ENCODE data around the gene HOXC4. TPM values are rescaled to one million over a fixed set of nuclear protein-coding genes. Genes with fewer than 3 reads are reported as not detected.

Gene HOXC4
- total RNA-seq, 1 experiment from 2014 or later: 9.6 TPM

DNA sequence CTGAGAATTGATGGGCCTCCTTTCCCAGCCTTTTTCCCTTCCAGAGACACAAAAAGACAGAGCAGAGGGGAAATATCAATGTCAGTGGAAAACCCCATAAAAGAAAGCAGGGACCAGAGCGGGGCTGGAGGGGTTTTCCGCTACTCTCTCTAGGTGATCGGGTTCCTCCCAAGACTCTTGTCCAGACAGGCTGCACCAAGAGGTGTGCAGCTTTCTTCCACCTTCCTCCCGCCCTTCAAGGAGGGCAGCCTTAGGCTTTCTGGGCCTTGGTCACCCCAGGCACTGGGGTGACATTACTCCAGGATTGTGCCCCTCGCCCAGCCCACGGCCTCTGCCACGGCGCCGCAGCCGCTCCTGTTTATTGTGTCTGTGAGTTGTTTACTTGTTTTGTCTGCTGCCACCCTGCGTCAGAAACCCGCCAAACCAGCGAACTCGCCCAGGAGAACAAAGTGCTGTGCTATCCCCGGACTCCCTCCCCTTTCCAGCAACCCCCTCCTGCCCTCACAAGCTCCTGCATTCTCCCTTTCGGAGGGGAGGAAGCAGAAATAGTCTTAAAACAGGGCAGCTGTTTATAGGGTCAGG, 32.1 kb upstream of the HOXC4 start:
- Histone ChIP-seq H3K4me1 (ENCODE audit: insufficient read depth, low read length, poor library complexity, severe bottlenecking) (peaks cover 75% of the 10 kb centered on the region), H3K4me3 (ENCODE audit: low read depth, low read length, poor library complexity, severe bottlenecking) (no peak overlapping the region), H3K27ac (ENCODE audit: low read depth, low read length, poor library complexity, severe bottlenecking) (peak overlapping the region; percentile 97), H3K36me3 (ENCODE audit: insufficient read depth, low read length, poor library complexity, severe bottlenecking) (no peaks in the 10 kb centered on the region), H3K9me3 (ENCODE audit: low read depth, low read length, poor library complexity, severe bottlenecking) (no peaks in the 10 kb centered on the region), H3K27me3 (replicated peaks; ENCODE audit: insufficient read depth, low read depth, low read length, poor library complexity) (no peaks in the 10 kb centered on the region)
- POLR2A ChIA-PET (ENCODE audit: low non-redundant PET): no interaction called here
- no peak for DNase-seq (ENCODE audit: low spot score)
- no TSS peak for BruUV-seq (replicated peaks)
- no peak for TF ChIP-seq EZH2 (IDR thresholded peaks at IDR 0.05; ENCODE audit: borderline replicate concordance, low read depth, low read length, poor library complexity, severe bottlenecking)
- TF ChIP-seq, protein P1, sequence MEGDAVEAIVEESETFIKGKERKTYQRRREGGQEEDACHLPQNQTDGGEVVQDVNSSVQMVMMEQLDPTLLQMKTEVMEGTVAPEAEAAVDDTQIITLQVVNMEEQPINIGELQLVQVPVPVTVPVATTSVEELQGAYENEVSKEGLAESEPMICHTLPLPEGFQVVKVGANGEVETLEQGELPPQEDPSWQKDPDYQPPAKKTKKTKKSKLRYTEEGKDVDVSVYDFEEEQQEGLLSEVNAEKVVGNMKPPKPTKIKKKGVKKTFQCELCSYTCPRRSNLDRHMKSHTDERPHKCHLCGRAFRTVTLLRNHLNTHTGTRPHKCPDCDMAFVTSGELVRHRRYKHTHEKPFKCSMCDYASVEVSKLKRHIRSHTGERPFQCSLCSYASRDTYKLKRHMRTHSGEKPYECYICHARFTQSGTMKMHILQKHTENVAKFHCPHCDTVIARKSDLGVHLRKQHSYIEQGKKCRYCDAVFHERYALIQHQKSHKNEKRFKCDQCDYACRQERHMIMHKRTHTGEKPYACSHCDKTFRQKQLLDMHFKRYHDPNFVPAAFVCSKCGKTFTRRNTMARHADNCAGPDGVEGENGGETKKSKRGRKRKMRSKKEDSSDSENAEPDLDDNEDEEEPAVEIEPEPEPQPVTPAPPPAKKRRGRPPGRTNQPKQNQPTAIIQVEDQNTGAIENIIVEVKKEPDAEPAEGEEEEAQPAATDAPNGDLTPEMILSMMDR (conservative IDR thresholded peaks at IDR 0.05; ENCODE audit: low read depth, low read length): no peak
- CTCF ChIA-PET: no interaction called here
- intact Hi-C loops (cut with micrococcal nuclease; ENCODE audit: unreplicated experiment): no loop called here

- Histone ChIP-seq H3K4me3 (ENCODE audit: low read depth, low read length, poor library complexity, severe bottlenecking) (no peak overlapping the region), H3K36me3 (ENCODE audit: insufficient read depth, low read length, poor library complexity, severe bottlenecking) (no peaks in the 10 kb centered on the region), H3K27me3 (replicated peaks; ENCODE audit: insufficient read depth, low read depth, low read length, poor library complexity) (no peaks in the 10 kb centered on the region), H3K9me3 (ENCODE audit: low read depth, low read length, poor library complexity, severe bottlenecking) (no peaks in the 10 kb centered on the region), H3K27ac (ENCODE audit: low read depth, low read length, poor library complexity, severe bottlenecking) (peak overlapping the region; percentile 45), H3K4me1 (ENCODE audit: insufficient read depth, low read length, poor library complexity, severe bottlenecking) (peaks cover 90% of the 10 kb centered on the region)
- no TSS peak for BruUV-seq (replicated peaks)
- TF ChIP-seq, protein P1 (conservative IDR thresholded peaks at IDR 0.05; ENCODE audit: low read depth, low read length): no peak
- TF ChIP-seq EZH2 (IDR thresholded peaks at IDR 0.05; ENCODE audit: borderline replicate concordance, low read depth, low read length, poor library complexity, severe bottlenecking): no peak
- intact Hi-C loops (cut with micrococcal nuclease; ENCODE audit: unreplicated experiment): no loop called here
- CTCF ChIA-PET: interaction anchor here (1.1 kb wide), 1 partner anchor 115 kb away, joined by 3 read pairs; no protein-coding TSS in a partner anchor
- POLR2A ChIA-PET (ENCODE audit: low non-redundant PET): no interaction called here
- DNase-seq (ENCODE audit: low spot score): no peak
Measured at GRCh38 chr12:54022960-54023884, 30.4 kb upstream of the HOXC4 start.

DNA sequence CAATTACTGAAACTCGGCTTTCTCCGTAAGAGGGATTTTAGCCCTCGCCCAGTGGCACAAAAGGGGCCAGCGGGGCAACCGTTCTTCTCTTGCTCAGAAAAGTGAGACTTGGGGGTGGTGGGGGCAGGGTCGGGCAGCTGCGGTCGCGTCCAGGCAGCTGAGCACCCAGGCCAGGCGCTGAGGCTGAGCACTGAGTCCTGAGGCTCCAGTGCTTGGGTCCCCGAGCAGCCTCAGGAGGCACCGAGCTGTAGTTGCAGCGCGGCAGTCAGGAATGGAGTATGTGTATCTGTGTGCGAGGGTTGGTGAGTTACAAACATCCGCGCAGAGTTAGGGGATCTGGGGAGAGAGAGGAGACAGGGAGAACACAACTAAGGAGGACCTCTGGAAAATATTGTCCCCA, 29.5 kb upstream of the HOXC4 start:
- Histone ChIP-seq H3K4me1 (ENCODE audit: insufficient read depth, low read length, poor library complexity, severe bottlenecking) (peaks cover 88% of the 10 kb centered on the region), H3K27me3 (replicated peaks; ENCODE audit: insufficient read depth, low read depth, low read length, poor library complexity) (no peaks in the 10 kb centered on the region), H3K4me3 (ENCODE audit: low read depth, low read length, poor library complexity, severe bottlenecking) (no peak overlapping the region), H3K36me3 (ENCODE audit: insufficient read depth, low read length, poor library complexity, severe bottlenecking) (no peaks in the 10 kb centered on the region), H3K9me3 (ENCODE audit: low read depth, low read length, poor library complexity, severe bottlenecking) (no peaks in the 10 kb centered on the region), H3K27ac (ENCODE audit: low read depth, low read length, poor library complexity, severe bottlenecking) (peak overlapping the region; percentile 45)
- ChIA-PET CTCF (interaction anchor here (0.5 kb wide), 1 partner anchor 185 kb away, joined by 5 read pairs; no protein-coding TSS in a partner anchor), POLR2A (ENCODE audit: low non-redundant PET) (no interaction called here)
- no TSS peak for BruUV-seq (replicated peaks)
- DNase-seq (ENCODE audit: low spot score): no peak
- no peak for TF ChIP-seq EZH2 (IDR thresholded peaks at IDR 0.05; ENCODE audit: borderline replicate concordance, low read depth, low read length, poor library complexity, severe bottlenecking)
- intact Hi-C loops (cut with micrococcal nuclease; ENCODE audit: unreplicated experiment): no loop called here
